Limb (tissue), 2 donors: ENCODE measurements around the gene TMPRSS3.

Experiments used
- DNase-seq, 2 donors: peaks; one replicate each; pipeline ENCODE4 v3.0.0-alpha.2; 2016; ENCODE audit errors: extremely low spot score in 2 of 2

TMPRSS3 gene

GRCh38 chr21:42337276-42337675 lies 58.6 kb downstream of the TMPRSS3 start:
- DNase-seq, result no peak

GRCh38 chr21:42336054-42336453 lies 59.8 kb downstream of the TMPRSS3 start:
- DNase-seq, result peak in 1 of 2 donors; percentile 7

GRCh38 chr21:42332557-42333317 lies 63.1 kb downstream of the TMPRSS3 start:
- DNase-seq, result no peak

GRCh38 chr21:42331660-42332059 lies 64.2 kb downstream of the TMPRSS3 start:
- DNase-seq, result no peak

GRCh38 chr21:42330380-42331371 lies 65.2 kb downstream of the TMPRSS3 start:
- no peak for DNase-seq

GRCh38 chr21:42324896-42325295 lies 71.0 kb downstream of the TMPRSS3 start:
- DNase-seq, result no peak
